Ishikawa (cell line): Measurements from ENCODE around the gene ETV6.

Source experiments
- CEBPB ChIP-seq: IDR thresholded peaks from 2 replicates; pipeline ENCODE4 v1.6.1; 2012
- CREB1 ChIP-seq: IDR thresholded peaks from 2 replicates; pipeline ENCODE4 v1.6.1; 2012; ENCODE audit warnings: low read depth
- EGR1 ChIP-seq: IDR thresholded peaks from 2 replicates; pipeline ENCODE4 v1.6.1; 2012
- EP300 ChIP-seq: IDR thresholded peaks from 2 replicates; pipeline ENCODE4 v1.6.1; 2012; ENCODE audit warnings: borderline replicate concordance
- FOXM1 ChIP-seq: IDR thresholded peaks from 2 replicates; pipeline ENCODE4 v1.6.1; 2012; ENCODE audit warnings: low read depth, borderline replicate concordance
- MAX ChIP-seq: IDR thresholded peaks from 2 replicates; pipeline ENCODE4 v1.6.1; 2012
- NFIC ChIP-seq: IDR thresholded peaks from 2 replicates; pipeline ENCODE4 v1.6.1; 2012
- RAD21 ChIP-seq: IDR thresholded peaks from 2 replicates; pipeline ENCODE4 v1.6.1; 2012; ENCODE audit warnings: low read depth
- REST ChIP-seq: IDR thresholded peaks from 2 replicates; pipeline ENCODE4 v1.6.1; 2012; ENCODE audit warnings: low read depth, mild to moderate bottlenecking
- TAF1 ChIP-seq: IDR thresholded peaks from 2 replicates; pipeline ENCODE4 v1.6.1; 2012; ENCODE audit warnings: low read depth, mild to moderate bottlenecking
- TCF12 ChIP-seq: IDR thresholded peaks from 2 replicates; pipeline ENCODE4 v1.6.1; 2012; ENCODE audit warnings: low read depth
- TEAD4 ChIP-seq: IDR thresholded peaks from 2 replicates; pipeline ENCODE4 v1.6.1; 2012
- YY1 ChIP-seq: IDR thresholded peaks from 2 replicates; pipeline ENCODE4 v1.6.1; 2012; ENCODE audit warnings: low read depth
- ZBTB7A ChIP-seq: IDR thresholded peaks from 2 replicates; pipeline ENCODE4 v1.6.1; 2012; ENCODE audit warnings: low read depth
- TF ChIP-seq, protein P1 (sequence below): IDR thresholded peaks from 2 replicates; pipeline ENCODE4 v1.6.1; 2012

Gene ETV6

GRCh38 chr12:11657511-11657910, 8.0 kb downstream of the ETV6 start:
- TF ChIP-seq RAD21 (no peak), ZBTB7A (no peak), CEBPB (no peak), NFIC (no peak), TAF1 (no peak), REST (no peak), EP300 (no peak), MAX (no peak), TCF12 (no peak), YY1 (no peak), TEAD4 (no peak), FOXM1 (no peak), EGR1 (no peak), CREB1 (no peak)
- TF ChIP-seq, protein P1, sequence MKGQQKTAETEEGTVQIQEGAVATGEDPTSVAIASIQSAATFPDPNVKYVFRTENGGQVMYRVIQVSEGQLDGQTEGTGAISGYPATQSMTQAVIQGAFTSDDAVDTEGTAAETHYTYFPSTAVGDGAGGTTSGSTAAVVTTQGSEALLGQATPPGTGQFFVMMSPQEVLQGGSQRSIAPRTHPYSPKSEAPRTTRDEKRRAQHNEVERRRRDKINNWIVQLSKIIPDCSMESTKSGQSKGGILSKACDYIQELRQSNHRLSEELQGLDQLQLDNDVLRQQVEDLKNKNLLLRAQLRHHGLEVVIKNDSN, result no peak

DNA sequence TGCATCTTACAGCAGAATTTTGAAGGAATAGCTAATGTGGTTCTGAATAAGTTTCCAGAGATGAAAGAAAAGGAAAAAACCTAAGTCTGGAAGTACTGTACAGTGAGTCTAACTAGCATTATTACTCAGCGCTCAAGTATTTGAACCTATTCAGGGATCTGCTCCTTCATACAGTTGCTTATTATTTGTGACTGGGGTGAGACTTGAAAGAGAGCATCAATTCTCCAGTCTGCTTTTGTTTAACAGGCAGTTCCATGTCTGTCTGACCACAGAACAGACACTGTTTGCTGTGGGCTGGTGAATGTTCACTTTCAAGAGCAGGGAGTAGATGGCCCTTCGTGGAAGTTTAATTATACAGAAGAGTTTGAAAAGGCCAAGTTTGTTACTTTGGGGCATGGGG, 9.3 kb downstream of the ETV6 start:
- no peak for TF ChIP-seq MAX
- no peak for TF ChIP-seq EP300
- TF ChIP-seq RAD21, result no peak
- TF ChIP-seq NFIC, result no peak
- TF ChIP-seq TEAD4, result no peak
- no peak for TF ChIP-seq TAF1
- no peak for TF ChIP-seq FOXM1
- TF ChIP-seq REST, result no peak
- TF ChIP-seq CEBPB, result no peak
- TF ChIP-seq YY1, result no peak
- no peak for TF ChIP-seq TCF12
- TF ChIP-seq ZBTB7A, result no peak
- no peak for TF ChIP-seq EGR1
- TF ChIP-seq, protein P1, result no peak
- TF ChIP-seq CREB1, result no peak

- TF ChIP-seq FOXM1 (no peak), TCF12 (no peak), EP300 (no peak), MAX (no peak), YY1 (no peak), CEBPB (no peak), REST (no peak)
- TF ChIP-seq, protein P1, result no peak
Observed at GRCh38 chr12:11660624-11661023, 11.2 kb downstream of the ETV6 start.

GRCh38 chr12:11661491-11662089, 12.1 kb downstream of the ETV6 start:
- no peak for TF ChIP-seq YY1
- TF ChIP-seq TEAD4, result no peak
- no peak for TF ChIP-seq EP300
- no peak for TF ChIP-seq EGR1
- TF ChIP-seq CEBPB, result no peak
- no peak for TF ChIP-seq TCF12
- TF ChIP-seq NFIC, result no peak
- no peak for TF ChIP-seq RAD21
- TF ChIP-seq, protein P1, result no peak
